HepG2 (cell line): ENCODE measurements around the gene MXRA8. TPM values are rescaled to one million over a fixed set of nuclear protein-coding genes. Genes with fewer than 3 reads are reported as not detected.
A peak's percentile ranks its signal among the peaks of the same experiment; 100 is the strongest.

Experiments
- ATAC-seq: fragments of 200-7000 bp; cut with Tn5 transposase; 3 replicates; pipeline ENCODE4 v1.9.1; 2020; ENCODE audit warnings: mild to moderate bottlenecking, moderate library complexity
- BruUV-seq: library from RNA; stranded (reverse); fragments of 400-500 nt; replicated peaks from 2 replicates; lab custom pipeline; 2021; lab: Mats Ljungman, UMichigan
- CTCF ChIA-PET: fragments of 300-600 bp; formaldehyde crosslinking; extraction: SDS; loops from one replicate; lab custom pipeline; 2021; ENCODE audit warnings: low total read pairs, inconsistent platforms, low intra/inter-chr PET ratio; lab: Yijun Ruan, JAX
- POLR2A ChIA-PET: fragments of 350-600 bp; sonication (Branson Sonifier 250); formaldehyde crosslinking; loops from one replicate; lab custom pipeline; 2020; ENCODE audit warnings: antibody characterized with exemption, inconsistent platforms; lab: Yijun Ruan, JAX
- DNase-seq: peaks from one replicate; pipeline ENCODE4 v3.0.0-alpha.2; 2015; ENCODE audit warnings: low spot score
- FAIRE-seq: peaks from 3 replicates; lab custom pipeline; 2011; peaks lifted over from hg19 to GRCh38; lab: Jason Lieb, UNC
- H2AFZ ChIP-seq: one replicate; pipeline ENCODE4 v1.6.1; 2011; ENCODE audit warnings: low read length, inconsistent platforms
- H3K27ac ChIP-seq: fragments of 300-600 bp; 3 replicates; pipeline ENCODE4 v1.8.0; 2011; ENCODE audit warnings: mixed run types, mild to moderate bottlenecking, mixed read lengths, low read length, inconsistent platforms; ENCODE audit not compliant: insufficient read depth; ENCODE audit errors: extremely low read length
- H3K27me3 ChIP-seq, 2 experiments: fragments of 200-600 bp in 1 of 2; 2 replicates in 1 of 2; 3 replicates in 1 of 2; pipeline versions ENCODE4 v1.6.0 to v1.8.0; 2011; ENCODE audit warnings: low read length in 2 of 2, mild to moderate bottlenecking in 2 of 2, moderate library complexity in 2 of 2, inconsistent platforms in 1 of 2; ENCODE audit not compliant: insufficient read depth in 2 of 2, control insufficient read depth in 1 of 2
- H3K36me3 ChIP-seq, 2 experiments: fragments of 200-600 bp in 1 of 2; replicated peaks in 1 of 2; 2 replicates in 1 of 2; 3 replicates in 1 of 2; pipeline versions ENCODE4 v1.5.1 to v1.8.0; 2011; ENCODE audit warnings: low read length in 2 of 2, inconsistent platforms in 1 of 2; ENCODE audit not compliant: insufficient read depth in 2 of 2, control insufficient read depth in 1 of 2
- H3K4me1 ChIP-seq: 2 replicates; pipeline ENCODE4 v1.5.1; 2012; ENCODE audit warnings: low read length, inconsistent platforms; ENCODE audit not compliant: insufficient read depth
- H3K4me2 ChIP-seq: 2 replicates; pipeline ENCODE4 v1.6.0; 2011; ENCODE audit warnings: low read depth, low read length, inconsistent platforms
- H3K4me3 ChIP-seq, 3 experiments: fragments of 200-600 bp in 1 of 3; sonication (generic), shearing (Covaris generic) in 1 of 3; replicated peaks in 1 of 3; 2 replicates each; pipeline ENCODE4 v1.5.1; 2011 to 2016; ENCODE audit warnings: low read length in 3 of 3, inconsistent platforms in 2 of 3, low read depth in 2 of 3, mild to moderate bottlenecking in 2 of 3, control low read depth in 1 of 3, mixed read lengths in 1 of 3; ENCODE audit not compliant: insufficient read depth in 1 of 3
- H3K79me2 ChIP-seq: one replicate; pipeline ENCODE4 v1.6.1; 2011; ENCODE audit warnings: low read length, inconsistent platforms; ENCODE audit not compliant: insufficient read depth
- H3K9ac ChIP-seq: 2 replicates; pipeline ENCODE4 v1.6.0; 2011; ENCODE audit warnings: mild to moderate bottlenecking, low read depth, low read length, inconsistent platforms; ENCODE audit not compliant: insufficient read depth
- H3K9me3 ChIP-seq: 2 replicates; pipeline ENCODE4 v1.5.1; 2012; ENCODE audit warnings: mild to moderate bottlenecking, low read length
- H4K20me1 ChIP-seq: 2 replicates; pipeline ENCODE4 v1.6.0; 2011; ENCODE audit warnings: inconsistent platforms, mild to moderate bottlenecking, low read length, moderate library complexity; ENCODE audit not compliant: insufficient read depth
- AGO2 ChIP-seq: fragments of 200-400 bp; formaldehyde crosslinking; optimal IDR thresholded peaks from 2 replicates; pipeline ENCODE3; 2017; ENCODE audit warnings: mild to moderate bottlenecking, low read depth, low read length, moderate library complexity
- CHCHD3 ChIP-seq: sonication (generic); formaldehyde crosslinking; IDR thresholded peaks from 2 replicates; pipeline ENCODE4 v1.8.0; 2022; ENCODE audit warnings: mild to moderate bottlenecking, missing genetic modification reagents, moderate library complexity
- HNRNPLL ChIP-seq: fragments of 200-400 bp; formaldehyde crosslinking; IDR thresholded peaks from 2 replicates; pipeline ENCODE4 v1.6.1; 2017; ENCODE audit warnings: mild to moderate bottlenecking, low read depth, low read length; ENCODE audit not compliant: poor library complexity, severe bottlenecking
- NFE2 ChIP-seq: sonication (generic); formaldehyde crosslinking; IDR thresholded peaks from 2 replicates; pipeline ENCODE4 v1.4.0; 2020; ENCODE audit warnings: missing genetic modification reagents
- RBFOX2 ChIP-seq: fragments of 200-400 bp; formaldehyde crosslinking; IDR thresholded peaks from 2 replicates; pipeline ENCODE4 v1.6.1; 2017; ENCODE audit warnings: low read depth, mild to moderate bottlenecking, low read length
- TAF15 ChIP-seq: fragments of 200-400 bp; formaldehyde crosslinking; IDR thresholded peaks from one replicate; pipeline ENCODE4 v1.6.1; 2018; ENCODE audit warnings: mild to moderate bottlenecking, low read depth, low read length; ENCODE audit not compliant: poor library complexity, severe bottlenecking
- YY1 ChIP-seq: IDR thresholded peaks from 2 replicates; pipeline ENCODE4 v1.6.1; 2011; ENCODE audit warnings: low read length, low read depth, moderate library complexity, mild to moderate bottlenecking; ENCODE audit not compliant: insufficient read depth, insufficient replicate concordance
- ZNF121 ChIP-seq: sonication (generic); formaldehyde crosslinking; IDR thresholded peaks from 2 replicates; pipeline ENCODE4 v1.5.0; 2020; ENCODE audit warnings: mild to moderate bottlenecking, missing genetic modification reagents
- ZNF660 ChIP-seq: sonication (generic); formaldehyde crosslinking; IDR thresholded peaks from 2 replicates; pipeline ENCODE4 v1.5.1; 2020; ENCODE audit warnings: mild to moderate bottlenecking, low read depth, missing genetic modification reagents, borderline replicate concordance
- WGBS: methylation state at CpG from one replicate; pipeline ENCODE4 v1.1.6; 2017; ENCODE audit warnings: low lambda C conversion rate; 5-methylcytosine and 5-hydroxymethylcytosine counted together
- in situ Hi-C: cut with HindIII; loops from 2 replicates; pipeline ENCODE4 v1.10.0; 2017; ENCODE audit warnings: low pct_unique_long_range_greater_than_20kb; ENCODE audit not compliant: extremely low pct_ligation_motif_present
- intact Hi-C: fragments of 100-400 bp; cut with micrococcal nuclease; formaldehyde crosslinking; loops from one replicate; pipeline ENCODE4 v1.10.0; 2022; ENCODE audit not compliant: unreplicated experiment
- polyA plus RNA-seq, 8 experiments: library from polyadenylated mRNA; depleted of rRNA in 3 of 8; stranded (reverse) in 7 of 8; unstranded in 1 of 8; fragments of >200 nt; fragmentation: Illumina TruSeq in 4 of 8; extraction: Trizol in 4 of 8; gene quantifications; 2 replicates each; pipeline versions ENCODE4 v1.2.1 to v1.2.3, GENCODE V29; 2011 to 2016; ENCODE audit warnings: low read depth in 4 of 8, missing spikeins in 1 of 8, mixed read lengths in 1 of 8; ENCODE audit not compliant: insufficient read depth in 1 of 8
- total RNA-seq, 5 experiments: library from RNA; depleted of rRNA; stranded (reverse); fragments of >200 nt; fragmentation: Illumina TruSeq; extraction: Trizol; gene quantifications; 2 replicates each; pipeline ENCODE4 v1.2.3, GENCODE V29; 2016; ENCODE audit warnings: low read depth in 1 of 5
- TF ChIP-seq, protein P1 (sequence below): sonication (generic); formaldehyde crosslinking; IDR thresholded peaks from 2 replicates; pipeline ENCODE4 v1.5.0; 2020; ENCODE audit warnings: missing genetic modification reagents

MXRA8 gene
- total and polyA plus RNA-seq, 2 of the 13 experiments (the other 11 are each of a cell fraction or from before 2014, with no cell fraction given), result 19.8 to 44.8 TPM

DNA sequence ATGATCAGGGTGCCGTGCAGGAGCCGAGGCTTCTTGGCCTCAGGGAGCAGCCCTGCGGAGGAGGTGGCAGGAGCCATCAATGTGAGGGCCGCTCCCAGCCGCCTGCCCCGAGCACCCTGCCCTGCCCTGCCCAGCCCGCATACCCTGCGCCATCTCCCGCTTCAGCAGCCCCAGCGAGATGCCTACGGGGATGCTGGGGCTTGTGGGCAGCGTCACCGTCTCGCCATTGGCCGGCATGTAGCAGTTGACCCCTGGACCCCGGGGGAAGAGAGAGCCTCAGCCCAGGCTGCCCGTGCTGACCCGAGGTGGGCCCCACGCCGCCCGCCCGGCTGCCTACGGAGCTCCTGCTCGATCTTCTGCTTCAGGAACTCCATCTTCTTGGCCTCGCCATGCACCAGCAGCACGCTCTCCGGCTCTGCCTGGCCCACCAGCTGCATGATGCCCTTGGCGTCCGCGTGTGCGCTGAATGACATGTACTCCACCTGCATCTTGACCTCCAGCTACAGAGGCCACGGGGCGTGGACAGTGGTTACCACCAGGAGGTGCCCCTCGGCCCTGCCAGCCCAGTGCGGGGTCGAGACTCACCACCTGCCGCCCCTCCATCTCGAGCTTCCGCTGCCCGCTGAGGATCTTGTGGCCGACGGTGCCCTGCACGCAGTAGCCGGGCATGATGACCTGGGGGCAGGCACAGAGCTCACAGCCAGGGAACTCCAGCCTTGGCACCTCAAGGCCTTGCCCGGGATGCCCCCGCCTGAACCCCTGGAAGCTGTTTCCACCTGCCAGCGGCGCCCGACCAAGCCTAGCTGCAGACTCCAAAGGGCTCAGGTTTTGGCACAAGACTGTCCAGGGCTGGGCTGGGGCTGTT lies 45.7 kb downstream of the MXRA8 start (continued):
- TF ChIP-seq YY1, result no peak

DNA sequence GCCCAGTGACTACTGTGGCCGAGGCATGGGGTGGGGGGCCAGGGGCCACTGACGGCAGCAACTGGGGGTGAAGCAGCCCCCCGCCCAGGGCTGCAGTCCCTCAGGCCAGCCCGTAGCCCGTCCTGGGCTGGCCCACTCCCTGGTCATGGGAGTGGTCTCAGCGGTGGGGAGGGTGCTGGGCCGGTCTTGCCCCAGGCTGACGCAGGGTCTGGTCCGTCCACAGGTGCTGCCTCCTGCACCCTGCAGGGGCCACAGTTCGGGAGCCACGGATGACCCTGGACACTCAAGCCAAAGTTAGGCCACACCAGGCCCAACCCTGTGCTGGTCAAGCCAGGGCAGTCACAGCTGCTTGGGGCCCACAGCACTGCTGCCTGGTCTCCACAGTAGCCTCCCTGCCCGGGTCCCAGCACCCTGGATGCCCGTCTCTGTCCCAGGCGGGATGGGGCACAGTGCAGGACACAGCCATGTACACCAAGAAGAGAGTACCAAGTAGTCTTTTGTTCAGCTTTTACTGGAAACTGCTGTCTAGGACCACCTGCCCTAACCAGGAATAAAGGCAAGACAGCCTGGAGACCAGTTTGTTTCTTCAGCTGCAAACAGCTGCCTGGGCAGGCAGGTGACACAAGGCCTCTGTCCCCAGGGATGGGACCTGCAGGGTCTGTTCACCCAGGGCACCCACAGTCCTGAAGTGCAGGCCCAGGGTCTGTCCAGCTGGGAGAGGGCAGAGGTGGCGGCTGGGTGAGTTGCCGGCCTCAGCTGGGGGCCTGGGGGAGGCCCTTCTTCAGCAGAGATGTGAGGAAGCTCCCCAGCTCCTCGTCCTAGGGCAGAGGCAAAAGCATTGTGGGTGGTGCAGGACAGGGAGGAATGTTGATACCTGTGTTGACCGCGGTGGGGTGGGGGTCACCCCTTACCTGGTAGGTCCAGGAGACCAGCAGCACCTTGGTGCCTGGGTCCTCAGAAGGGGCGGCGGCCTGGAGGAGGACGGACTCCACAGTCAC lies 46.9 kb downstream of the MXRA8 start:
- ATAC-seq (no peak), FAIRE-seq (no peak), DNase-seq (no peak)
- H3K9me3 ChIP-seq, result no peaks in the 10 kb centered on the region
- H3K4me2 ChIP-seq, result no peak overlapping the region
- no peak overlapping the region for H3K9ac ChIP-seq
- H3K27me3 ChIP-seq, result no peaks in the 10 kb centered on the region
- peaks cover 16 to 45% of the 10 kb centered on the region in 2 experiments; a peak in 4 of 5 replicates for H3K36me3 ChIP-seq
- 93% methylated on average over 7 of the region's 22 CpGs for WGBS
- H3K79me2 ChIP-seq, result peaks cover 7% of the 10 kb centered on the region
- intact Hi-C loops, result no loop called here
- no TSS peak for BruUV-seq
- H4K20me1 ChIP-seq, result no peaks in the 10 kb centered on the region; the same call in 1 of the 2 replicates
- in situ Hi-C loops, result no loop called here
- H2AFZ ChIP-seq, result no peak overlapping the region
- ChIA-PET POLR2A (no interaction called here), CTCF (no interaction called here)
- no peak for TF ChIP-seq NFE2 (CRISPR knock-in tag)
- TF ChIP-seq AGO2, result peak; percentile 67
- TF ChIP-seq CHCHD3 (CRISPR knock-in tag), result no peak
- peak; percentile 5 for TF ChIP-seq HNRNPLL
- TF ChIP-seq, protein P1, sequence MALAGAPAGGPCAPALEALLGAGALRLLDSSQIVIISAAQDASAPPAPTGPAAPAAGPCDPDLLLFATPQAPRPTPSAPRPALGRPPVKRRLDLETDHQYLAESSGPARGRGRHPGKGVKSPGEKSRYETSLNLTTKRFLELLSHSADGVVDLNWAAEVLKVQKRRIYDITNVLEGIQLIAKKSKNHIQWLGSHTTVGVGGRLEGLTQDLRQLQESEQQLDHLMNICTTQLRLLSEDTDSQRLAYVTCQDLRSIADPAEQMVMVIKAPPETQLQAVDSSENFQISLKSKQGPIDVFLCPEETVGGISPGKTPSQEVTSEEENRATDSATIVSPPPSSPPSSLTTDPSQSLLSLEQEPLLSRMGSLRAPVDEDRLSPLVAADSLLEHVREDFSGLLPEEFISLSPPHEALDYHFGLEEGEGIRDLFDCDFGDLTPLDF (CRISPR knock-in tag), result no peak
- peak; percentile 74 for TF ChIP-seq RBFOX2
- TF ChIP-seq TAF15, result peak; percentile 25
- TF ChIP-seq ZNF660 (CRISPR knock-in tag), result no peak
- no peak for TF ChIP-seq ZNF121 (CRISPR knock-in tag)
- H3K27ac ChIP-seq, result no peak overlapping the region
- no peak overlapping the region for H3K4me3 ChIP-seq
- H3K4me1 ChIP-seq, result peaks cover 24% of the 10 kb centered on the region
